Right renal pelvis (tissue), 4 donors: ENCODE results near the gene GFY. TPM values are rescaled to one million over a fixed set of nuclear protein-coding genes. Genes with fewer than 3 reads are reported as not detected.

Source experiments
- DNase-seq, 4 donors: peaks; one replicate each; pipeline ENCODE4 v3.0.0-alpha.2; 2013; ENCODE audit warnings: low read depth in 4 of 4, low spot score in 3 of 4, missing footprints in 1 of 4
- polyA plus RNA-seq, 4 donors: library from polyadenylated mRNA; unstranded; fragments of 120-200 nt; gene quantifications; one replicate each; pipeline ENCODE4 v1.2.1, GENCODE V29; 2013; ENCODE audit not compliant: insufficient read length in 4 of 4

GFY gene
- polyA plus RNA-seq = under 1 TPM in 1 of 4 donors, not detected in 3; 0.04 TPM

- no peak for DNase-seq
Observed at GRCh38 chr19:49425178-49425577, at the start of gene GFY. GFY (plus strand) TSS chr19:49425388; CDS start chr19:49426431, 1,043 bp downstream.

GRCh38 chr19:49378512-49378911, 46.7 kb upstream of the GFY start:
- DNase-seq = no peak

- DNase-seq = no peak
Observed at GRCh38 chr19:49380391-49380790, 44.8 kb upstream of the GFY start.

- no peak for DNase-seq
Observed at GRCh38 chr19:49382639-49383038, 42.5 kb upstream of the GFY start.

GRCh38 chr19:49383599-49383998, 41.6 kb upstream of the GFY start:
- DNase-seq = no peak

- peak in 1 of 4 donors; percentile 40 for DNase-seq
Observed at GRCh38 chr19:49387936-49388372, 37.2 kb upstream of the GFY start, which contains the start of gene KASH5. KASH5 (plus strand) TSS chr19:49388249; CDS start chr19:49390884, 2,635 bp downstream.

- DNase-seq = no peak
Observed at GRCh38 chr19:49389406-49389805, 35.8 kb upstream of the GFY start.

- DNase-seq = no peak
Observed at GRCh38 chr19:49390131-49390928, 34.9 kb upstream of the GFY start.

GRCh38 chr19:49390929-49391359, 34.2 kb upstream of the GFY start:
- DNase-seq = no peak

GRCh38 chr19:49391581-49392399, 33.4 kb upstream of the GFY start:
- peak; percentile 68 to 73 (median 70) for DNase-seq

- no peak for DNase-seq
Observed at GRCh38 chr19:49393881-49394280, 31.3 kb upstream of the GFY start.

- no peak for DNase-seq
Observed at GRCh38 chr19:49395581-49396407, 29.4 kb upstream of the GFY start.

GRCh38 chr19:49396738-49397505, 28.3 kb upstream of the GFY start:
- no peak for DNase-seq

- DNase-seq = no peak
Observed at GRCh38 chr19:49398001-49398615, 27.1 kb upstream of the GFY start.

GRCh38 chr19:49398931-49399330, 26.3 kb upstream of the GFY start:
- DNase-seq = no peak

- no peak for DNase-seq
Observed at GRCh38 chr19:49400029-49400428, 25.2 kb upstream of the GFY start.

- DNase-seq = no peak
Observed at GRCh38 chr19:49403404-49404187, 21.6 kb upstream of the GFY start.

- no peak for DNase-seq
Observed at GRCh38 chr19:49407079-49407478, 18.1 kb upstream of the GFY start.
